HG02852 (cell line): ENCODE data around the gene PYDC2.
"Not testable (repeated sequence)": the region's sequence is repeated elsewhere in the genome, so short reads cannot be mapped to it uniquely, and the experiment has no call there.

Source experiments
- ATAC-seq: cut with Tn5 transposase; IDR thresholded peaks from one replicate; pipeline ENCODE4 v1.9.1; 2021; ENCODE audit warnings: mild to moderate bottlenecking, moderate library complexity; ENCODE audit not compliant: unreplicated experiment

PYDC2 gene

GRCh38 chr3:191460360-191460759 is 603 bp upstream of the PYDC2 start:
- no peak for ATAC-seq

GRCh38 chr3:191470080-191470479 is 9.1 kb downstream of the PYDC2 start:
- ATAC-seq: no peak

DNA sequence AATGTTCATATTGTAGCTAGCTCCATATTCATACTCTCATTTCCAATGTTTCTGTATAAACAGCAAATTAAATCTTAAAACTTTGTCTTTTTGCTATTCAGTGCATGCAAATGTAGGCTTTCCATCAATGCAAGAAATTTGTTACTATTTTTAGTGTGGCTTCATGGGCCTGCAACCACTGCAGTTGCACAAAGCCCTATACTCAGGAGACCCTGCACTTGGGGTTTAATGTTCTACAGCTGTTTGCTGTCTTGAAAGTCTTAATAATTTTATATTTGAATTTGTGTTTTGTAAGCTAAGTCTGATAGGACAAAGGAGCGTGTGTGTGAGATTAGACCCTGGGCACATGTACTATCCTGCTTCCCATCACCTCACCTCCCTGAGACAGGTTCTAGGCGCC is 9.6 kb downstream of the PYDC2 start:
- no peak for ATAC-seq

GRCh38 chr3:191473661-191474198 is 12.8 kb downstream of the PYDC2 start:
- no peak for ATAC-seq

DNA sequence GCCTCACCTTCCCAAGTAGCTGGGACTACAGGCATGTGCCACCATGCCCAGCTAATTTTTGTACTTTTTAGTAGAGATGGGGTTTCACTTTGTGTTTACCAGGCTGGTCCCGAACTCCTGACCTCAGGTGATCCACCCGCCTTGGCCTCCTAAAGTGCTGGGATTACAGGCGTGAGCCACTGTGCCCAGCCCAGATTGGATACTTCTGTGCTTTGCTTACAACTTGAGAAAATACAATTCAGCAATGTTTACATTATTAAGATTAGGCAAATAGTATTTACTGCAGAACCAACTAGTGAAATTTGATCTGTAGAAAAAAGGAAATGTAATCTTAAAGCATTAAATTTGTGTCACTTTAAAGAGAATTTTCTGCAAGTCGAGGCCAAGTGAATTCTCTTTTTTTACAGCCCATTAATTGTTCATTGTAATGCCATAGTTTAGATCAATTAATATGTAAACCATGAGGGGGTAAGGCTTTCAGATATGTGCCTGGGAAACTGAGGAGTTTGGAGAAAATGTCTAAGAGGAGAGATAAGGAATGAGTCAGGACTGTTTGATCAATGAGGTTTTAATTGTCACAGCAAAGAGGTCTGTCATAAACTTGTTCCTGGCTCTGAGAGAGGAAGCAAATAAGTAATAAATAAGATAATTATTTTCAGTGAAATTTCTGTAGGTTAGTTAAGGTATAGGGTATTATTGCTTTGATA is 15.3 kb downstream of the PYDC2 start:
- ATAC-seq: no peak

DNA sequence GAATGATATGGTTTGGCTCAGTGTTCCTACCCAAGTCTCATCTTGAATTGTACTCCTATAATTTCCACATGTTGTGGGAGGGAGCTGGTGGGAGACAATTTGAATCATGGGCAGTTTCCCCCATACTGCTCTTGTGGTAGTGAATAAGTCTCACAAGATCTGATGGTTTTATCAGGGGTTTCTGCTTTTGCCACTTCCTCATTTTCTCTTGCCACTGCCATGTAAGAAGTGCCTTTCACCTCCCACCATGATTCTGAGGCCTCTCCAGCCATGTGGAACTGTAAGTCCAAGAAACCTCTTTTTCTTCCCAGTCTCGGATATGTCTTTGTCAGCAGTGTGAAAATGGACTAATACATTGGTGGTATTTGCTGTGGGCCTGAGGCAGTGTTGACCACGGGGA is 23.0 kb downstream of the PYDC2 start:
- not testable (repeated sequence) for ATAC-seq

- no peak for ATAC-seq
These were observed 23.5 kb downstream of the PYDC2 start for GRCh38 chr3:191484461-191484860.

- ATAC-seq: no peak
These were observed 31.6 kb downstream of the PYDC2 start for GRCh38 chr3:191492601-191493000.

DNA sequence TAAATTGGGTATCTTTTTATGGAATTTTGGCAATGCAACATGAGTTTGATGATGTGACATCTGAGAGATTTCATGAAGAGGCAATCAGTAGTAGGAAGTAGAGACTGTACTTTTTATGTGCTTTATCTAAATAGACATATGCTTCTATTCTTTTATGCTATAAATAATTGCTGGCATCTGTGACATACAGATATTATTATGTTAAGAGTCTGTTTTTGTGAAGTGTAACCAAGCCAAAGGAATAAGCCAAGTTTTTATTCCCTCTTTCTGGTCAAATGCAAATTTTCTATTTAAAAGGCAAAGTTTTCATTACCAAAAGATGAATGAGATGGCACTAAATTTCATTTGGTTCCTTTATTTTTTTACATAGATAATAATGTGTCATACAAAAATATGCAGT is 32.4 kb downstream of the PYDC2 start:
- no peak for ATAC-seq

DNA sequence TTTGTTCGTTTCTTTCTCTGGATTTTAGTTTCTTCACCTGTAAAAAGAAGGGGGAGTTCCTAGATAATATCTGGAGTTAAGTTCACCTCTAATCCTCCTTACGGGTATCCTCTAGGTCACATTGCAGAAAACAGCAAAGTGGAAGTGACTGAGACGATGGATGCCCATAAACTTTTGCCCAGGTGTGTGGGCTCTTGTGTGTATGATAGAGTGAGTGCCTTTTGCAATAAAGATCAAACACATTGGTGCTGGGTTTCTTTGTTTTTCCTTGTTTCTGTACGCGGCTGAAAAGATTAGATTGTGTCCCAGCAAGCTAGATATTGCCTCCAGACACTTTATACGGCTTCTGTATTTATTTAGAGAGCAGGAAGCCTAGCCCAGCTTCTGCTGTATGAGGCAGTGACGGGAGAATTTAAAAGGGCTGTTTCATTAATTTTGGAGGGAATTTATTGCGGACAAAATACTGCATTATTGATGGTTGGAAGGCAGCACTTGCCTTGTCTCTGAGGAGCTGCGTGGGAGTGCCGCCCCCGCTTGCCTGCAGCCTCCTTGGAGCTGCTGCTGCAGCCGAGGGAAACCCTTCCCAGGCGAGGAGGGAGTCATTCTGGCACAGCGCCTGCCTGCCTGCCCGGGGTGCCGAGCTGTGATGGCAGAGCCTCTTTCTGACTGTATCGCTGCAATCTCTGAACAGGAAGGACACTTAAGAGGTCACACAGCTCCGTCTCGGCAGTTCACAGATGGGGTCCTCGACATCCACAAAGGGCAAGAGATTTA is 38.5 kb downstream of the PYDC2 start:
- ATAC-seq: no peak

GRCh38 chr3:191500892-191501291 is 39.9 kb downstream of the PYDC2 start:
- no peak for ATAC-seq

- no peak for ATAC-seq
These were observed 41.6 kb downstream of the PYDC2 start for GRCh38 chr3:191502583-191502982.

GRCh38 chr3:191509078-191509477 is 48.1 kb downstream of the PYDC2 start:
- ATAC-seq: no peak
